Epithelial cell of esophagus (primary cell): ENCODE data around the gene TK1.
A peak's percentile ranks its signal among the peaks of the same experiment; 100 is the strongest.

Experiments
- DNase-seq: peaks from one replicate; pipeline ENCODE4 v3.0.0; 2010; ENCODE audit warnings: low read depth
- H3K4me3 ChIP-seq: 2 replicates; pipeline ENCODE4 v1.5.1; 2011; ENCODE audit warnings: mild to moderate bottlenecking, low read length, control low read depth
- CTCF ChIP-seq: IDR thresholded peaks from 2 replicates; pipeline ENCODE4 v1.5.1; 2011; ENCODE audit warnings: low read depth, mild to moderate bottlenecking, low read length, control low read depth, inconsistent platforms; ENCODE audit not compliant: insufficient read depth; ENCODE audit errors: missing control alignments

Gene TK1

GRCh38 chr17:78170692-78171590, 15.9 kb downstream of the TK1 start:
- TF ChIP-seq CTCF: no peak
- no peak for DNase-seq
- no peak overlapping the region for H3K4me3 ChIP-seq

- H3K4me3 ChIP-seq: peak overlapping the region; percentile 68
- peak; percentile 70 for DNase-seq
- no peak for TF ChIP-seq CTCF
Observed at GRCh38 chr17:78168903-78169793, 17.7 kb downstream of the TK1 start.

DNA sequence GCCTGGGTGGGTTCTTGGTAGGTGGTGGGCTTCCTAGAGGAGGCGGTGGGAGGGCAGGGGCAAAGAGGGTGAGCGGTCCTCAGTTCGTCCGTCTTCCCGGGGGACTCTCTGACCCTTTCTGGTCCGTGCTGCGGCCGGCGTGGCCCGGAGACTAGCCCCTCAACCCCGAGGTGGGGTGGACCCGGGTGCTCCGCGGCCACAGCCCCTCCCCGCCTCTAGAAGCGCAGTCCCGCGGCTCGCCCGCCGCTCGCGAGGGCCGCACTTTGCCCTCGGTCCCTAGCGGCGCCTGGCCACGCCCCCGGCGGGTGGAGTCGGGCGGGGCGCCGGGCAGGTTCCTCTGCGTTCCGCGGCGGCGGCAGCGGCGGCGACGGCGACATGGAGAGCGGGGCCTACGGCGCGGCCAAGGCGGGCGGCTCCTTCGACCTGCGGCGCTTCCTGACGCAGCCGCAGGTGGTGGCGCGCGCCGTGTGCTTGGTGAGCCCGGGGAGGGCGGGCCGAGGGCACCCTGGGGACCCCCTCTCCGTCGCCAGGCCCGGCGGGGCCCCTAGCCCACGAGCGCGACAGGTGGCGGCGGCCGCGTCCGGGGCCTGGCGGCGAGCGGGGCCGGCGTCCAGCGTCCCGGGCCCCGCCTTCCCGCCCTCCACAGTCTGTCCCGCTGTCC, 18.5 kb downstream of the TK1 start, which contains the start of gene SYNGR2:
SYNGR2 (plus strand) TSS at position 340 of the 661 bp plus-strand sequence; CDS start at position 376, 36 bp downstream.
- TF ChIP-seq CTCF: no peak
- peak; percentile 79 for DNase-seq
- peak within 1 kb of the TSS; percentile 68 for H3K4me3 ChIP-seq

DNA sequence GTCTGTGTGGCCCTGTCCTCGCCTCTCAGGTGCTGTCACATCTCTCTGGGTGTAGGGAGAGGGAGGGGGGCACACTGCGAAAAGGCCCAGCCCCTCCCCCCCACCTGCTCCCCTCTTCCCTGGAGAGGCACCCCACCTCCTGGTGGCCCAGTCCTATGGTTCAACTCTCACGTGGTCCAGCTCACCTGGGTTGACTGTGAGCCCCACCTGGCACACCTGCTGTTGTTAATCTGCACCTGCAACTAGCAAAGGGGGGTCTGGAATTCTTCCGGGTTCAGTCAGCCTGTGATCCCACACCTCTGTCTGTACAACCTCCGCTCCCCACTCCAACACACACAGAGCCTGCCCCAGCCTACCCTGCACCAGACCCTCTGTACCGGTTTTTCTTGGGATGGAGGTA, 20.4 kb downstream of the TK1 start:
- no peak overlapping the region for H3K4me3 ChIP-seq
- no peak for DNase-seq
- no peak for TF ChIP-seq CTCF

DNA sequence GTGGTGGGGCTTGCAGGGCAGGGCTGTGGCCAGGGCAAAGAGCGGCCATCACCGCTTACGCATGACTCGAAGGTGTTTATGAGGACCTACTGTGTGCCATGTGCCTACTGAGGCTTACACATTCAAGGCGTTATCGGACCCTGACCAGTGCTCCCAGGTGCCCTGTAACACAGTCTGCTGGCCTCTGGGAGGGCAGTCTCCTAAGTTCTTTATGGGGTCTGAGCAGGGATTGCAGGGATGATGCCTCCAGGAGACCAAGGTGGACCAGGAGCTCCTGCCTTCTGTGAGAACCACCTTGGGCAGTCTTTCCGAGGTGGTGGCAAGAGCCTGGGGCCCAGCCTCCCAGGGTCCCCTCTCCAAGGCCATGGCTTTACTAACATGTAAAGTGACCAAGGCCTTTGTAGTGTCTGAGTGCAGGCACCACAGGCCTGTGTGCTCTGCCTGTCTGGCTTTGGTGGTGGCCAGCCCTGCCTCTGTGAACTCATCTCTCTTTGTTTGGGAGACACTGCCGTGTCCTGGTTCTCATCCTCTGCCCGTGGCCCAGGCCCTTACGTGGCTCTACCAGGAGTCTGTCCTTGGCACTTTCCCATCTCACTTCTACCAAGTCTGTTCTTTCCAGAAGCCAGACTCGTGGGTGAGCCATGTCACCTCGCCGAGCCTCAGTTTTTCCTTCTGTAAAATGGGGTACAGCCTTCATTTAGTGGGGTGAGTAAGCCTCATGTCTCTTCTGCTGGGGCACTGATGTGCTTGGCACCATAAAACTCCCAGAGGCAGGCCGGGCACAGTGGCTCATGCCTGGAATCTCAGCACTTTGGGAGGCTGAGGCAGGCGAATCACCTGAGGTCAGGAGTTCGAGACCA, 21.9 kb downstream of the TK1 start:
- no peak for DNase-seq
- H3K4me3 ChIP-seq: no peak overlapping the region
- TF ChIP-seq CTCF: no peak
